K562 (cell line): ENCODE measurements around the gene OLR1.

Source experiments
- CEBPZ ChIP-seq: fragments of 150-350 bp; IDR thresholded peaks from 2 replicates; pipeline ENCODE4 v1.6.1; 2014; ENCODE audit warnings: low read depth, mild to moderate bottlenecking, low read length, borderline replicate concordance
- CTCF ChIP-seq, 3 experiments: IDR thresholded peaks in 2 of 3; conservative IDR thresholded peaks in 1 of 3; 2 replicates each; pipeline ENCODE4 v1.5.1; 2011 to 2012; ENCODE audit warnings: low read length in 3 of 3, mild to moderate bottlenecking in 3 of 3, control low read depth in 2 of 3, improper control_type of control experiment in 1 of 3, inconsistent platforms in 1 of 3, low read depth in 1 of 3, mixed read lengths in 1 of 3, moderate library complexity in 1 of 3; ENCODE audit not compliant: insufficient read depth in 2 of 3
- EGR1 ChIP-seq: fragments of 450-650 bp; conservative IDR thresholded peaks from 2 replicates; pipeline ENCODE4 v1.6.1; 2017; ENCODE audit warnings: mild to moderate bottlenecking
- ETV5 ChIP-seq: sonication (generic); formaldehyde crosslinking; IDR thresholded peaks from 2 replicates; pipeline ENCODE4 v1.4.0; 2020; ENCODE audit warnings: low read depth, mild to moderate bottlenecking, missing genetic modification reagents
- EZH2 ChIP-seq: IDR thresholded peaks from 2 replicates; pipeline ENCODE4 v1.6.1; 2012; ENCODE audit warnings: low read depth, mild to moderate bottlenecking, inconsistent platforms, low read length, borderline replicate concordance
- KAT2B ChIP-seq: IDR thresholded peaks from one replicate; pipeline ENCODE4 v1.6.1; 2012; ENCODE audit warnings: low read depth, mild to moderate bottlenecking, control low read depth, inconsistent platforms, low read length, moderate library complexity
- MAFK ChIP-seq: IDR thresholded peaks from 2 replicates; pipeline ENCODE4 v1.6.1; 2011; ENCODE audit warnings: low read length, improper control_type of control experiment
- SNAPC5 ChIP-seq: fragments of 250-450 bp; sonication (Bioruptor Pico); IDR thresholded peaks from 2 replicates; pipeline ENCODE4 v1.8.0; 2021; ENCODE audit warnings: moderate library complexity, mild to moderate bottlenecking, inconsistent platforms
- UBTF ChIP-seq, 2 experiments: IDR thresholded peaks; 2 replicates each; pipeline ENCODE4 v1.6.1; 2012; ENCODE audit warnings: improper control_type of control experiment in 2 of 2, low read depth in 2 of 2, low read length in 2 of 2, borderline replicate concordance in 1 of 2
- TF ChIP-seq, protein P1 (sequence below): sonication (generic); formaldehyde crosslinking; IDR thresholded peaks from 2 replicates; pipeline ENCODE4 v1.9.0; 2022; ENCODE audit warnings: mild to moderate bottlenecking, missing genetic modification reagents

DNA sequence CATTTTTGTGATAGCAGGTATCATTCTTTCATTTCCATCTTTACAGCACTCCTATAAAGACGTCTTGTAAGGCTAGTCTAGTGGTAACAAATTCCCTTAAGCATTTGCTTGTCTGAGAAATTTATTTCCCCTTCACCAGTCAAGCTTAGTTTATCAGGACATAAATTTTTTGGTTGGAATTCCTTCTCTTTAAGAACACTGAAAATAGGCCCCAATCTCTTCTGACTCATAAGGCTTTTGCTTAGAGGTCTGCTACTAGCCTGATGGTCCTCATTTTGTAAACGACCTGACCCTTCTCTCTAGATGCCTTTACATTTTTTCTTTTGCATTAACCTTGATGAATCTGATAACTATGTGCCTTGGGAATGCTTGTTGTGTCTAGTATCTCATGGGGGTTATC is 20.3 kb downstream of the OLR1 start:
- TF ChIP-seq SNAPC5 (CRISPR knock-in tag) (no peak), CEBPZ (no peak), UBTF (IDR thresholded peaks at IDR 0.05; ENCODE audit: borderline replicate concordance in 1 of 2, low read depth in 2 of 2, low read length in 2 of 2) (no peak), CTCF (IDR thresholded peaks at IDR 0.05 in 2 of 3, conservative IDR thresholded peaks at IDR 0.05 in 1 of 3; ENCODE audit: insufficient read depth in 2 of 3, low read depth in 1 of 3, low read length in 3 of 3) (no peak), MAFK (no peak), KAT2B (no peak), EGR1 (no peak), EZH2 (no peak), ETV5 (no peak)
- TF ChIP-seq, protein P1, sequence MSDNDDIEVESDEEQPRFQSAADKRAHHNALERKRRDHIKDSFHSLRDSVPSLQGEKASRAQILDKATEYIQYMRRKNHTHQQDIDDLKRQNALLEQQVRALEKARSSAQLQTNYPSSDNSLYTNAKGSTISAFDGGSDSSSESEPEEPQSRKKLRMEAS, result no peak
